Ishikawa (cell line): ENCODE results near the gene C16orf86.
A peak's percentile ranks its signal among the peaks of the same experiment; 100 is the strongest.

Source experiments
- CEBPB ChIP-seq: IDR thresholded peaks from 2 replicates; pipeline ENCODE4 v1.6.1; 2012
- CREB1 ChIP-seq: IDR thresholded peaks from 2 replicates; pipeline ENCODE4 v1.6.1; 2012; ENCODE audit warnings: low read depth
- EGR1 ChIP-seq: IDR thresholded peaks from 2 replicates; pipeline ENCODE4 v1.6.1; 2012
- EP300 ChIP-seq: IDR thresholded peaks from 2 replicates; pipeline ENCODE4 v1.6.1; 2012; ENCODE audit warnings: borderline replicate concordance
- FOXM1 ChIP-seq: IDR thresholded peaks from 2 replicates; pipeline ENCODE4 v1.6.1; 2012; ENCODE audit warnings: low read depth, borderline replicate concordance
- NFIC ChIP-seq: IDR thresholded peaks from 2 replicates; pipeline ENCODE4 v1.6.1; 2012
- RAD21 ChIP-seq: IDR thresholded peaks from 2 replicates; pipeline ENCODE4 v1.6.1; 2012; ENCODE audit warnings: low read depth
- TAF1 ChIP-seq: IDR thresholded peaks from 2 replicates; pipeline ENCODE4 v1.6.1; 2012; ENCODE audit warnings: low read depth, mild to moderate bottlenecking
- TCF12 ChIP-seq: IDR thresholded peaks from 2 replicates; pipeline ENCODE4 v1.6.1; 2012; ENCODE audit warnings: low read depth
- TEAD4 ChIP-seq: IDR thresholded peaks from 2 replicates; pipeline ENCODE4 v1.6.1; 2012
- YY1 ChIP-seq: IDR thresholded peaks from 2 replicates; pipeline ENCODE4 v1.6.1; 2012; ENCODE audit warnings: low read depth
- ZBTB7A ChIP-seq: IDR thresholded peaks from 2 replicates; pipeline ENCODE4 v1.6.1; 2012; ENCODE audit warnings: low read depth
- TF ChIP-seq, protein P1 (sequence below): IDR thresholded peaks from 2 replicates; pipeline ENCODE4 v1.6.1; 2012; ENCODE audit warnings: low read depth, mild to moderate bottlenecking
- TF ChIP-seq, protein P2 (sequence below): IDR thresholded peaks from 2 replicates; pipeline ENCODE4 v1.6.1; 2012
- TF ChIP-seq, protein P3 (sequence below): IDR thresholded peaks from 2 replicates; pipeline ENCODE4 v1.6.1; 2012

The C16orf86 gene

DNA sequence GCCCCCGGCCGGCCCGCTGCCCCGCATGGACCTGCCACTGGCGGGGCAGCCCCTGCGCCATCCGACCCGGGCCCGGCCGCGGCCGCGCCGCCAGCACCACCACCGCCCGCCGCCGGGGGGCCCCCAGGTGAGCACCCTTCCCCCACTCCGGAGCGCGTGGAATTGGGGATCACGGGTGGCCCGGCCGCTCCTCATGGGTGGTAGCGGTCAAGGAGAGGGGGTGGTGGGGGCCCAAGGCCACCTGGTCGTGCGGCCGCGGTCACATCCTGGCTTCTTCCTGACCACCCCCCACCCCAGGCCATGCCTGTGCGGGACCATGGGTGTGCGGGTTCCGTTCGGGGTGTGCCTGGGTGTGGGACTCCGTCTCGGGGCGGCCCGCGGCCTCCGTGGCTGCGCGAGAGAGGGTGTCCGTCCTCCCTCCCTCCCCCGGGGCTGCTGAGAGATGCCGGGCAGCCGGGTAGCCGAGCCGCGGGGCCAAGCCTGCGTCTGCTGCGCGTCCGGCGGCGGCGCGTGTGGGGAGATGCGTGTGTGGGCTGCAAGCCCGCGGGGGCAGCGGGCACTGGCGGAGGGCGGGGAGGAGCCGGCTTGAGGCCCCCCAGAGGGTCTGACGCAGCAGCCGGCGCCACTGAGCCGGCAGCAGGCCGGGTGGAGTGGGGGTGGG is 13.4 kb upstream of the C16orf86 start:
- TF ChIP-seq CEBPB (no peak), ZBTB7A (0 out of 2 replicates have a peak, but pooled peaks have one; percentile 14)

DNA sequence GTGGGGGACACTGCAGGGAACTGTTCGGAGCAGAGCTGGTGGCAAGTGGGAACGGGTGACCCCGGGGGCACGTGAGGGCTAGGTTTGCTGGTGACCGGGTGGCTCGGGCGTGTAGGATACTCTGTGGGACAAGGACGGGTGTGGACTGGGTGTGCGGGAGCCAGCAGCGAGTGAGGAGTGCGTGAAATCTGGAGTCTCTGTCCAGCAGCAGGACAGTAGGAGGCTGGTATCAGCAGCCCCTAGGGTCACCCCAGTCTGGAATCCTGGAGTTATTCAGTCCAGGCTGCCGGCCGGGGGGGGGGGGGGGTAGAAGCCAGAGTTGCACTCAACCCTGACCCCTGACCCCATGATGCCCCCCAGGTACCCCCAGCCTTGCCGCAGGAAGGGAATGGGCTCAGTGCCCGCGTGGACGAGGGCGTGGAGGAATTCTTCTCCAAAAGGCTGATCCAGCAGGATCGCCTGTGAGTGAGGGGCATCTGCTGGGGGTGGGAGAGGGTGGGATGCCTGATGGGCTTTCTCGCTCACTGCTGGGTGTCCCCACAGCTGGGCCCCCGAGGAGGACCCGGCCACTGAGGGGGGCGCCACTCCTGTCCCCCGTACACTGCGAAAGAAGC is 12.7 kb upstream of the C16orf86 start:
- TF ChIP-seq, protein P1, sequence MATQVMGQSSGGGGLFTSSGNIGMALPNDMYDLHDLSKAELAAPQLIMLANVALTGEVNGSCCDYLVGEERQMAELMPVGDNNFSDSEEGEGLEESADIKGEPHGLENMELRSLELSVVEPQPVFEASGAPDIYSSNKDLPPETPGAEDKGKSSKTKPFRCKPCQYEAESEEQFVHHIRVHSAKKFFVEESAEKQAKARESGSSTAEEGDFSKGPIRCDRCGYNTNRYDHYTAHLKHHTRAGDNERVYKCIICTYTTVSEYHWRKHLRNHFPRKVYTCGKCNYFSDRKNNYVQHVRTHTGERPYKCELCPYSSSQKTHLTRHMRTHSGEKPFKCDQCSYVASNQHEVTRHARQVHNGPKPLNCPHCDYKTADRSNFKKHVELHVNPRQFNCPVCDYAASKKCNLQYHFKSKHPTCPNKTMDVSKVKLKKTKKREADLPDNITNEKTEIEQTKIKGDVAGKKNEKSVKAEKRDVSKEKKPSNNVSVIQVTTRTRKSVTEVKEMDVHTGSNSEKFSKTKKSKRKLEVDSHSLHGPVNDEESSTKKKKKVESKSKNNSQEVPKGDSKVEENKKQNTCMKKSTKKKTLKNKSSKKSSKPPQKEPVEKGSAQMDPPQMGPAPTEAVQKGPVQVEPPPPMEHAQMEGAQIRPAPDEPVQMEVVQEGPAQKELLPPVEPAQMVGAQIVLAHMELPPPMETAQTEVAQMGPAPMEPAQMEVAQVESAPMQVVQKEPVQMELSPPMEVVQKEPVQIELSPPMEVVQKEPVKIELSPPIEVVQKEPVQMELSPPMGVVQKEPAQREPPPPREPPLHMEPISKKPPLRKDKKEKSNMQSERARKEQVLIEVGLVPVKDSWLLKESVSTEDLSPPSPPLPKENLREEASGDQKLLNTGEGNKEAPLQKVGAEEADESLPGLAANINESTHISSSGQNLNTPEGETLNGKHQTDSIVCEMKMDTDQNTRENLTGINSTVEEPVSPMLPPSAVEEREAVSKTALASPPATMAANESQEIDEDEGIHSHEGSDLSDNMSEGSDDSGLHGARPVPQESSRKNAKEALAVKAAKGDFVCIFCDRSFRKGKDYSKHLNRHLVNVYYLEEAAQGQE: peak; percentile 71
- TF ChIP-seq, protein P2, sequence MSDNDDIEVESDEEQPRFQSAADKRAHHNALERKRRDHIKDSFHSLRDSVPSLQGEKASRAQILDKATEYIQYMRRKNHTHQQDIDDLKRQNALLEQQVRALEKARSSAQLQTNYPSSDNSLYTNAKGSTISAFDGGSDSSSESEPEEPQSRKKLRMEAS: no peak

DNA sequence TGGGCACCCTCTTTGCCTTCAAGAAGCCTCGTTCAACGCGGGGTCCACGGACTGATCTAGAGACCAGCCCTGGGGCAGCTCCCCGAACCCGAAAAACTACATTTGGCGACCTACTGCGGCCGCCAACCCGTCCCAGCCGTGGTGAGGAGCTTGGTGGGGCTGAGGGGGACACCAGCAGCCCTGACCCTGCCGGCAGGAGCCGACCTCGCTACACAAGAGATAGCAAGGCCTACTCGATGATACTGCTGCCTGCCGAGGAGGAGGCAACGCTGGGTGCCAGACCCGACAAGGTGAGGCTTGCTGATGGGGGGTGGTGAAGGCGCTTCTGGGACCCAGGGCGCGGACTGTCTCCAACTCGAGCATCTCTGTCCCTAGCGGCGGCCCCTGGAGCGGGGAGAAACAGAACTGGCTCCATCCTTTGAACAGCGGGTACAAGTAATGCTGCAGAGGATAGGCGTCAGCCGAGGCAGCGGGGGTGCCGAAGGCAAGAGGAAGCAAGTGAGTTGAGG is 12.2 kb upstream of the C16orf86 start:
- TF ChIP-seq YY1 (no peak), CREB1 (no peak), FOXM1 (no peak), NFIC (no peak), TCF12 (no peak), TEAD4 (no peak), ZBTB7A (no peak)
- TF ChIP-seq, protein P3, sequence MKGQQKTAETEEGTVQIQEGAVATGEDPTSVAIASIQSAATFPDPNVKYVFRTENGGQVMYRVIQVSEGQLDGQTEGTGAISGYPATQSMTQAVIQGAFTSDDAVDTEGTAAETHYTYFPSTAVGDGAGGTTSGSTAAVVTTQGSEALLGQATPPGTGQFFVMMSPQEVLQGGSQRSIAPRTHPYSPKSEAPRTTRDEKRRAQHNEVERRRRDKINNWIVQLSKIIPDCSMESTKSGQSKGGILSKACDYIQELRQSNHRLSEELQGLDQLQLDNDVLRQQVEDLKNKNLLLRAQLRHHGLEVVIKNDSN: no peak
- TF ChIP-seq, protein P1: no peak

GRCh38 chr16:67655363-67655762 is 11.3 kb upstream of the C16orf86 start:
- TF ChIP-seq FOXM1 (no peak), CEBPB (no peak), TCF12 (no peak), NFIC (no peak), EGR1 (no peak), YY1 (no peak), EP300 (no peak), TAF1 (no peak), CREB1 (no peak), RAD21 (no peak), ZBTB7A (no peak), TEAD4 (no peak)
- TF ChIP-seq, protein P1: no peak
- TF ChIP-seq, protein P3: no peak
- TF ChIP-seq, protein P2: no peak
